Ureter (tissue), 1 donor: ENCODE results near the gene HOXB6. TPM values are rescaled to one million over a fixed set of nuclear protein-coding genes. Genes with fewer than 3 reads are reported as not detected.

Source experiments
- DNase-seq: peaks from one replicate; pipeline ENCODE4 v3.0.0-alpha.2; 2020; ENCODE audit warnings: low spot score
- total RNA-seq: library from RNA; stranded (reverse); gene quantifications from one replicate; pipeline ENCODE4 v1.2.4, GENCODE V29; 2023
- donor health status: DM: yes; HTN: yes; CAD: no.

HOXB6 gene
- total RNA-seq, 1 donor from 2014 or later: 111 TPM

DNA sequence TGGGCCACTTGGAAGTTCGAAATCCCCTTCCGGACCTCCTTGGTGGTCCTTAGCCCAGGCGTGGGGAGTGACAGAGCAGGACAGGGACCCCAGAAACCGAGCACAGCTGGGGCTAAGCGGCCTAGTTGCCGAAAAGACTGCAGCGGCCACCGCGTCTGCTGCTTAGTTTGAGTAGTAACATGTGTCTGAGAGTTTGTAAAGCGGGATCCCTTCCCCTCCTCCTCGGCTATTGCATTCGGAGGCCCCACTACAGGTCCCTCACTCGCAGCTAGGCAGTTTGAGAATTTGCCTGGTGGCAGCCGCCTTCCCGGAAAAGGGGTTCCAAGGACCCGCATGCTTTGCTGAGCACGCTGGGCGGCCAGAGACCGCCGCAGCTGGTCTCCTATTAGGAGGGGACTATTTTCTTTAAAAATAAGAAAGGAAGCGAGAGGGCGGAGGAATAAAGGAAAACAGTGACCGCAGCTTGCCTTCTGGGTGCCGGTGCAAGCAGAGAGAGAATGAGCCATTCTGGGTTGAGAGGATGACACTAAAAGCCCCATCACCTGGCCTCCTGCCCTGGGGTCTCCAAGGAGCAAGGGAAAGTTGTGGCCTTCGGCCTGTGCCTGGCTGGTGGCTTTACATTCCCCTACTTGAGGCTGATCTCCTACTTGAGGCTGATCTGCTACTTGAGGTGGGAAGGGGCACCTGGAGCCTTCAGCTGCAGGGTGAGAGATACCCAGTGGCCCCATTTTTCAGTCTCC lies 10.1 kb downstream of the HOXB6 start:
- DNase-seq: no peak

- DNase-seq: peak; percentile 85
Observed at GRCh38 chr17:48593840-48594537, 10.8 kb downstream of the HOXB6 start.

GRCh38 chr17:48593126-48593829 lies 11.5 kb downstream of the HOXB6 start, which contains the start of gene HOXB5:
TSS of gene HOXB5 (minus strand) at chr17:48593779. CDS start at chr17:48593682, 97 bp downstream.
- no peak for DNase-seq

DNA sequence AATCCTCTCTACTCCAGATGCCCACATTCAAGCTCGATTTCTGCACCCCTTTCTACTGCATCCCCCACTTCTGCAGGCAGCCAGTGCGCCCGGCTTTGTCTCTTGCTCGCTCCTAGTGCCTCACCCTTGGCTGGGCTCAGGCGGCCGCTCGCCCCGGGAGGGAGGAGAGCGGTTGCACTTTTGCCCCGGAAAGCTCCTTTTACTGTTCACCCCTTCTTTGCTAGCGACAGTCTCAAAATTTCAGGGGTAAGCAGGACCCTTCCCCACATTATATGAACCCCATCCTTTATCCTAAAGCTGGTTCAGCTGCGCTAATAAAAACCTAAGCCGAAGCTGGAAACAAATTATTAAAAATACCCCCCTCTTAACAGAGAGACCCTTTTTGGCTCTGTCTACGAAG lies 12.2 kb downstream of the HOXB6 start:
- DNase-seq: no peak

GRCh38 chr17:48592057-48592514 lies 12.7 kb downstream of the HOXB6 start:
- no peak for DNase-seq

DNA sequence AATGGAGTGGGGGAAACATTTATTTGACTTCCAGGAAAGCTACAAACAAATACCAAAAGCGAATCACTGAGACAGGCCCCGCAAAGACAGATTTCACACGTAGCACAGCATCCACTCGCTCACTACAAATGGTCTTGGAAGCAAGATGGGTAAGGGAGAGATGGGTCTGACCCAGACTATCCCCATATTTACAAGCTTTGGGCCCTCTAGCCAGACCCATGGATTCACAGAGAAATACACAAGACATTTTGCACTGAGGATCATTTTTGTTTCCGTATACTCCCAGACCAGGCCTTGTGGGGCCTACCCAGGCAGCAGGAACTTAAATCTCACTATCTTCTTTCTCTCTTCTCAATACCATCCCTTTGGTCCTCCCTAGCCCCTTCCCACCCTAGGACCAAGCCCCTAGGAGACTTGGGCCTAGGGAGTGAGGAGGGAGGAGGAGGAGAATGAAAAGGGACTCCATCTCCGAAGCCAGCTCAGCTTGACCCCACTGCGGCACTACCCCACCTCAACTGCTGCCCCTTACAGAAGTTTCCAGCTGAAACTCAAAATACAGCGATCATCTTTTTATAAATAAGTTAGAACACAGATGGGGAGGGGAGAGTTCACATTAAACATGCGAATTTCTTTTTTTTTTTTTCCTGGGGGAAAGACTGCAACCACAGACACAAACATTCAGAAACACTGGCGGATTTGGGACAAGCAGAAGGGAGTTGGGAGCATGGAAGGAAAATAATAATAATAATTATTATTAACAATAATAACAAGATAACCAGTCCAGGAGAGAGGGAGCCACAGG lies 13.3 kb downstream of the HOXB6 start:
- no peak for DNase-seq

DNA sequence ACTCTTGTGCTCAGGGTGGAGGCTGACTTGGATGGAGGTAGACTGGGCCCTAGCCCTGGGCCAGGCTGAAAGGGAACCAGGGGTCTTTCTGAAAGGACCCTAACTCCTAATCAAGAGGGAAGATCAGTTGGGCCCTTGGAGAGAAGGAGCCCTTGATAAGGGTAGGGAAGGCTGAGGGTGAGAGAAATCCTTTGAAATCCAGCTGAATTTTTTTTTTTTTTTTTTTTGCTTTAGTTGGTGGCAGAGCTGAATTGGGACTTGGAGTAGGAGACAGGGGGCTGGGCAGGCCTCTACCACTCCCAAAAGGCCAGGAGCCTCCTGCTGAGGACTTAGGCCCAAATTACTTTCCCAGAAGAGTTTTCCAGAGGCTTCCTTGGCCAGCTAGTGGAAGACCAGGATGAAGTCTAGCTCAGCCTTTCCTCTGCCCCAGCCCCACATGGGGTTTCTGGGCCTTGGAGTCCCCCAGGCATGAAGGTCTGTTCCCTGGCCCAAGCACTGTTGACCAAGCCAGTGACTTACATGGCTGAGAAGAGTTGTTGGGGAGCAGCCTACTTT lies 14.1 kb downstream of the HOXB6 start:
- DNase-seq: no peak

- peak; percentile 50 for DNase-seq
Observed at GRCh38 chr17:48589831-48590606, 14.8 kb downstream of the HOXB6 start, which contains the start of gene HOXB3. TSS of gene HOXB3 (minus strand) at chr17:48590241. CDS start at chr17:48552474, 37,767 bp downstream.

- no peak for DNase-seq
Observed at GRCh38 chr17:48589060-48589830, 15.5 kb downstream of the HOXB6 start.

GRCh38 chr17:48588528-48588927 lies 16.3 kb downstream of the HOXB6 start:
- DNase-seq: no peak

DNA sequence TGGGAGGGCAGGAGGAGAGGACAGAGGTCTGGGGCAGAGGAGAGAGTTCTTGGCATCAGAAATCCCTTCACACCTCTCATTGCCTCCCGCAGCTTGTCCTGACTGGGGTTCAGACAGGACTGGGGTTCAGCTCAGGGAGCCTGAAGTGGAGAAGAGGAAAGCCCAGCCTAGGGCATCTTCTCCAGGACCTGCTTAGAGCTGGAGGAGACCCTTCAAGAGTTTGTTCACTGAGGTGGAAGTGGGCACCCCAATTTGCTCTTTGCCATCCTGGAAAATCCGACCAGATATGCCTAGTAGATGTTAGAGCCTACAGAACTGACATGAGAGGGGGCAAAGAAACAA lies 16.7 kb downstream of the HOXB6 start:
- no peak for DNase-seq

GRCh38 chr17:48587276-48588073 lies 17.3 kb downstream of the HOXB6 start:
- no peak for DNase-seq

- DNase-seq: no peak
Observed at GRCh38 chr17:48586355-48587258, 18.2 kb downstream of the HOXB6 start.

DNA sequence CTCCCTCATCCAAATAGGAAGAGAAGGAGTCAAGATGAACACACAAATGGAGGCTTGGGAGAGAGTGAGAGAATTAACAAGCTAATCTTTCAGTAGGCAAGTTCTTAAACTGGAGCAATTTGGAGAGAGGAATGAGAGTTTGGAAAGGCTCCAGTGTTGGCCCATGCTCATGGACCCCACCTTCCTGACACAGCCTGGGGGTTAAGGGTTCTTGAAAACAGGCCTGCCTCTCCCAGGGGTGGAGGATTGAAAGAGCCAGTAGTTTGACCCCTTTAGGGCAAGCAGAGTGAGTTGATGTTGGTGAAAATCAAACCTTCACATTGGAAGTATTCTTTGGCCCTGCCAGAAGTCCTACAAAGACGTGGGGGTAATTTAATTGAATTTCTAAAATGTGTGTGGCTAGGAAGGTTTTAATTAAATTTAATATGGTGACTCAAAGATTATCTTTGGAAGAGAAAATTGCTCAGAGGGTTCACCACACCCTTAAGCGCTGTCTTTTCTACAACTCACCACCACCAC lies 20.5 kb downstream of the HOXB6 start:
- no peak for DNase-seq

GRCh38 chr17:48583708-48584222 lies 21.0 kb downstream of the HOXB6 start:
- no peak for DNase-seq

DNA sequence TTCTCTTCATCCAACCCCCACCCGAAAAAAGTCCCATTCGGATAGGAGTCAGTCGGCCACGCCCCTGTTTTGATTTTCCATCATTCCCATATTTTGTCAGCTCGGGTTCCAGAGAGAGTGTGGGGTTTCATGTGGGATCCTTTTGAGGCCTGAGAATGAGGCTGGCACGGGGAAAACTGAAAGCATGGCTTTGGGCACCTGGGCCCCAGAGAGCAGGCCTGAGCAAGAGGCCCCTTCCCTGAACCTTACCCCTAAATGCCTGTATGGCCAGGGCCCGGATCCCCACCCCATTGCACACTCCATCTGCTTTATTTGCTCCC lies 22.1 kb downstream of the HOXB6 start:
- DNase-seq: no peak

GRCh38 chr17:48579760-48580554 lies 24.8 kb downstream of the HOXB6 start:
- no peak for DNase-seq
